ENCODE data around the gene HGS. TPM values are rescaled to one million over a fixed set of nuclear protein-coding genes. Genes with fewer than 3 reads are reported as not detected.

Gene HGS
- total and polyA plus RNA-seq, 2 of the 8 experiments (the other 6 are each of a cell fraction or from before 2014, with no cell fraction given), result 80.8 to 99.7 TPM

- Histone ChIP-seq H3K14ac (ENCODE audit: insufficient read length) (no peak overlapping the region), H3K4ac (replicated peaks; ENCODE audit: insufficient read length, low read depth, low read length) (no peak overlapping the region), H3K4me1 (replicated peaks in 1 of 4; ENCODE audit: control insufficient read depth in 3 of 4, insufficient read depth in 4 of 4, low read length in 3 of 4) (peaks cover 0 to 22% (median 14%) of the 10 kb centered on the region in 4 experiments; a peak in 5 of 7 replicates), H3K4me2 (ENCODE audit: insufficient read depth in 1 of 2, low read depth in 2 of 2, low read length in 2 of 2) (no peak overlapping the region), H2BK15ac (ENCODE audit: low read length) (no peak overlapping the region), H3K23ac (ENCODE audit: insufficient read length) (no peak overlapping the region), H3K23me2 (ENCODE audit: low read depth, low read length) (peaks cover 13% of the 10 kb centered on the region), H2AFZ (ENCODE audit: low read length) (no peak overlapping the region), H3K79me2 (ENCODE audit: control insufficient read depth in 1 of 2, insufficient read depth in 2 of 2, low read length in 2 of 2) (peaks cover 9 to 43% of the 10 kb centered on the region in 2 experiments; a peak in 3 of 4 replicates), H2AK5ac (ENCODE audit: low read depth, low read length) (no peak overlapping the region), H2BK5ac (ENCODE audit: low read depth, low read length) (no peak overlapping the region), H3K9me3 (ENCODE audit: insufficient read depth in 2 of 2, low read depth in 1 of 2, low read length in 1 of 2) (no peaks in the 10 kb centered on the region), H3K27ac (ENCODE audit: low read depth, low read length) (no peak overlapping the region), H2BK12ac (ENCODE audit: low read depth, low read length) (no peak overlapping the region), H3K9ac (replicated peaks in 1 of 4; ENCODE audit: extremely low read depth in 1 of 4, low read depth in 3 of 4, low read length in 3 of 4) (no peak overlapping the region), H4K5ac (ENCODE audit: insufficient read length, low read depth, low read length) (no peak overlapping the region), H3K36me3 (ENCODE audit: control insufficient read depth in 2 of 4, insufficient read depth in 4 of 4, low read length in 3 of 4) (peaks cover 20 to 35% (median 29%) of the 10 kb centered on the region in 4 experiments), H3K56ac (replicated peaks; ENCODE audit: insufficient read length, low read depth, low read length) (no peak overlapping the region), H4K8ac (ENCODE audit: extremely low read depth, insufficient read depth, low read length) (no peak overlapping the region), H2BK20ac (ENCODE audit: low read length) (no peak overlapping the region), H3K27me3 (replicated peaks in 1 of 4; ENCODE audit: control insufficient read depth in 3 of 4, extremely low read depth in 1 of 4, insufficient read depth in 3 of 4, low read length in 3 of 4) (no peaks in the 10 kb centered on the region), H3K79me1 (ENCODE audit: low read depth, low read length) (peaks cover 16% of the 10 kb centered on the region), H4K91ac (replicated peaks; ENCODE audit: insufficient read length, low read length) (no peak overlapping the region), H4K20me1 (replicated peaks in 1 of 2; ENCODE audit: control insufficient read depth in 1 of 2, insufficient read depth in 2 of 2, low read length in 2 of 2) (peaks cover 10 to 11% of the 10 kb centered on the region in 2 experiments), H3K18ac (ENCODE audit: extremely low read depth, low read length) (no peak overlapping the region), H2BK120ac (replicated peaks; ENCODE audit: low read depth, low read length) (no peak overlapping the region), H3K4me3 (ENCODE audit: extremely low read depth in 1 of 4, insufficient read depth in 2 of 4, low read depth in 3 of 4, low read length in 4 of 4) (no peak overlapping the region)
- no peak for DNase-seq (ENCODE audit: low read depth in 1 of 2, low spot score in 2 of 2)
- WGBS, 2 experiments (ENCODE audit: extremely low coverage in 1 of 2, insufficient coverage in 1 of 2, insufficient read length in 1 of 2, insufficient replicate concordance in 2 of 2, low coverage in 1 of 2, low lambda C conversion rate in 2 of 2, missing lambda C conversion rate in 1 of 2), result 93% methylated on average over 27 of the region's 30 CpGs; no CpG with 5 or more reads in 1 of the 2 experiments
- FAIRE-seq, result no peak
- TF ChIP-seq POLR2A (IDR thresholded peaks at IDR 0.05; ENCODE audit: control extremely low read depth in 1 of 2, low read depth in 2 of 2, low read length in 2 of 2), result peak in 1 of 2 experiments; percentile 26; a peak in 2 of 3 replicates
- TF ChIP-seq EGR1 (IDR thresholded peaks at IDR 0.05; ENCODE audit: borderline replicate concordance, low read depth, low read length), result no peak
- TF ChIP-seq JUN (IDR thresholded peaks at IDR 0.05; ENCODE audit: low read depth, low read length), result no peak
- TF ChIP-seq JUND (IDR thresholded peaks at IDR 0.05; ENCODE audit: low read length), result no peak
- no peak for TF ChIP-seq ASH2L (IDR thresholded peaks at IDR 0.05; ENCODE audit: low read length)
- TF ChIP-seq CHD1 (IDR thresholded peaks at IDR 0.05; ENCODE audit: low read depth, low read length), result no peak
- no peak for TF ChIP-seq PHF8 (conservative IDR thresholded peaks at IDR 0.05; ENCODE audit: low read depth, low read length)
- ChIA-PET CTCF (ENCODE audit: partially characterized antibody) (interaction anchor here (0.6 to 1.9 kb wide), 3 partner anchors 33 to 187 kb away, joined by 3 to 6 read pairs (median 3); no protein-coding TSS in a partner anchor), POLR2A (ENCODE audit: partially characterized antibody) (interaction anchor here (0.8 to 17.2 kb wide), 6 partner anchors 18 to 307 kb away, joined by 3 to 436 read pairs (median 4); partner anchors contain the start of genes ARL16, HGS, MAFG and SLC25A10)
Measured at GRCh38 chr17:81705518-81706231, 21.9 kb downstream of the HGS start.

All from H1 (cell line).